D341Med (cell line): ENCODE measurements around the gene ATG101.
"Not testable (repeated sequence)": the region's sequence is repeated elsewhere in the genome, so short reads cannot be mapped to it uniquely, and the experiment has no call there.

Source experiments
- DNase-seq: peaks from one replicate; pipeline ENCODE4 v3.0.0; 2012; ENCODE audit warnings: low spot score

ATG101 gene

DNA sequence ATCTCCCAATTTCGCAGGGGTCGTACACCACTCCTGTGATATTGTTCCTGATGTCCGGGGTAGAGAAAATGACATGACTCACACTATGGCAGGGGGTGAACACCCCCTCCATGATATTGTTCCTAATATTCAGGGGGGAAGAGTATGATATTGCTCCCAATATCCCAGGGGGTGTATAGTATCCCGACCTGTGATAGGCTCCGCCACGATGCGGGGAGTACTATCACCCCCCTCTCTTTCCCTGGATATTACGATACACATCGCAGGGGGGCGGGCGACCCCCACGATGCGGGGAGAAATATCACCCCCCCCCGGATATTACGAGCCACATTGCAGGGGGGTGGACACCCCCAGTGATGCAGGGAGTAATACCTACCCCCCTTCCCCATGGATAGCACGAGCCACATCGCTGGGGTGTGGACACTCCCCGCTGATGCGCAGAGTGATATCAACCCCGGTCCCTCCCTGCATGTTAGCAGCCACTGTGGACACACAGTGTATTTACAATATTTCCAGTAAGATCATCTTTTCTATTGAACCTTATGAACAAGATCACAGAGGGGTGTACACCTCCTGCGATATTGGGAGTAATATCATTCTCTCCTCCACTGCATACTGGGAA lies 27.4 kb downstream of the ATG101 start:
- DNase-seq: no peak

DNA sequence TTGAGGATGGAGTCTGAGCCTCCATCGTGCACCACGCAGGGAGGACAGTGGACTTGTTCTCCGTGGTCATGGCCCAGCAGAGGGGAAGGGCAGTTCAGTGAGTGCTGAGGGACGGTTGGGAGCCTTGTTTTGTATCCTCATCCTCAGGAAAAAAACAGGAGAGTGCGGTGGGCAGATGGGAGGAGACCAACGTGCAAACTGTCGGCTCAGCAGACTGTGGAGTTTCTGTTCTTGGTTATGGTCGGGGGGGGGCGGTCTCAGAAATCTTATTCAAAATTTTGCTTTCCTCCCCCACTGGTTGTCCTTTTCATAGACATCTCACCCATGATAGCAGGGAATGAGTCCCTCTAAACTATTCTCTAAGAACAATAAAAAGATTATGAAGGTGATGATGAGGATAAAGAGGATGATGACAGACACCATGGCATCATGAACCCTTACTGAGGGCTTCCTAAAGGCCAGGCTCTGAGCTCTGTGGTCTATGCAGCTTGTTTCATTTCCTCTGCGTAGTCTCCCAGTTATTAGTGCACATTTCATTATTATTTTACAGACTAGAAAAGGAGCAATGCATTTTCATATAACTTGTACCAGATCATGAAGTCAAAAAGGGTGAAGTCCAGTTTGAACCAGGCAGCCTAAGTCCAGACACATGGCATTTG lies 34.8 kb downstream of the ATG101 start:
- not testable (repeated sequence) for DNase-seq

DNA sequence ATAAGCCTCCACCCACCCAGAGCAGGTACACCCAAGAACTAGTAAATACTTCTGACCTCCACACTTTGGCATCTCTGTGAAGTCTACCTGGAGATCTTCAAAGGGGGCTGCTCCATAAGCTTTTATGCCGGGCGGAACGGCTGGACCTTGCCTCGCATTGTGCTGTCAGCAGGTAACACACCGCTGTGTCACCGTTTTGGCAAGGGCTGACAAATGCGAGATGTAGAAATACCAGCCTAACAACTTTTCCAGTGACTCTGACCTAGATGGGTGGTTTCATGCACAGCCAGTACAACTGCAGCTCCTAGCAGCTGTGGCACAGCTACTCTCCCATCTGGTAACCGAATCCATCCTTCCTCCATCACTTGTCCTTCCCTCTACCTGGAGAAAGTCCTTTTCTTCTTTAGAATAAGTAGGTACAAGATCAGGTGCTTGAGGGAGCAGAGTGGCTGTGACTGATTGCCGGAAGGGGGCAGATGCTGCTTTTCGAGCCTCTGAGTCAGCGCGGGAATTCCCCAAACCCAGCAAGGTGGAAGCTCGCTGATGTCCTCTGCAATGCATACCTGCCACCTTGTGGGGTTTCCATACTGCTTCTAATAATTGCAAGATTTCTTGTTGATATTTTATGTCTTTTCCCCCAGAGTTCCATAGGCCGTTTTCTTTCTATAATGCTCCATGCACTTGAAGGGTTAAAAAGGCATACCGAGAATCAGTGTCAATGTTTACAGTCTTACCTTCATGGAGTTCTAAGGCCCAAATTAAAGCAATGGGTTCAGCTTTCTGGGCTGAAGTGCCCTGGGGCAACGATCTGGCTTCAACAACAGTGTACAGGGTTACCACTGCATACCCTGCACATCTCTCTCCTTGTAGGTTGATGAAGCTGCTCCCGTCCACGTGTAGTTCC lies 46.7 kb downstream of the ATG101 start:
- not testable (repeated sequence) for DNase-seq

DNA sequence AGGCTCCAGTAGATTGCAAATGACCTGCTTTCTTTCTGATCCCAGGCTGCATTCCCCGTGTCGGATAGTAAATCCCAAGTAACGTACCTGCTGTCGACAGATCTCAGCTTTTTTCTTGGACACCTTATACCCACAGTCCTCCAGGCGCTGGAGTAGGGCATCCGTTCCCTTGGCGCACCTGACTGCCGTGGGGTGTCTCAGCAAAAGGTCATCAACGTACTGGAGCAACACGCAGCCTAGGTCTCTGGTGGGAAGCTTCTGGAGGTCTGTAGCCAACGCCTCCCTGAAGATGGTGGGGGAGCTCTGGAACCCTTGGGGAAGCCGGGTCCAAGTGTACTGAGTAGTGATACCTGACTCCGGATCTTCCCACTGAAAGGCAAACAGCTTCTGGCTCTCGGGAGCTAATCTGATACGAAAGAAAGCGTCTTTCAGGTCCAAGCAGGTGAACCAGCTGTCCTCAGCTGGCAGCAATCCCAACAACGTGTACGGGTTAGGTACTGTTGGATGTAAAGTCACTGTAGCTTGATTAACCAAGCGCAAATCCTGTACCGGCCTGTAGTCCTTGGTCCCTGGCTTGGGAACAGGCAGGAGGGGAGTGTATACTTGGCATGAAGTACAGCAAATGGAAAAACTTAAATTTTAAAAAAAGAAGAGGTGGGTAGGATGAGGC lies 48.2 kb downstream of the ATG101 start:
- not testable (repeated sequence) for DNase-seq

DNA sequence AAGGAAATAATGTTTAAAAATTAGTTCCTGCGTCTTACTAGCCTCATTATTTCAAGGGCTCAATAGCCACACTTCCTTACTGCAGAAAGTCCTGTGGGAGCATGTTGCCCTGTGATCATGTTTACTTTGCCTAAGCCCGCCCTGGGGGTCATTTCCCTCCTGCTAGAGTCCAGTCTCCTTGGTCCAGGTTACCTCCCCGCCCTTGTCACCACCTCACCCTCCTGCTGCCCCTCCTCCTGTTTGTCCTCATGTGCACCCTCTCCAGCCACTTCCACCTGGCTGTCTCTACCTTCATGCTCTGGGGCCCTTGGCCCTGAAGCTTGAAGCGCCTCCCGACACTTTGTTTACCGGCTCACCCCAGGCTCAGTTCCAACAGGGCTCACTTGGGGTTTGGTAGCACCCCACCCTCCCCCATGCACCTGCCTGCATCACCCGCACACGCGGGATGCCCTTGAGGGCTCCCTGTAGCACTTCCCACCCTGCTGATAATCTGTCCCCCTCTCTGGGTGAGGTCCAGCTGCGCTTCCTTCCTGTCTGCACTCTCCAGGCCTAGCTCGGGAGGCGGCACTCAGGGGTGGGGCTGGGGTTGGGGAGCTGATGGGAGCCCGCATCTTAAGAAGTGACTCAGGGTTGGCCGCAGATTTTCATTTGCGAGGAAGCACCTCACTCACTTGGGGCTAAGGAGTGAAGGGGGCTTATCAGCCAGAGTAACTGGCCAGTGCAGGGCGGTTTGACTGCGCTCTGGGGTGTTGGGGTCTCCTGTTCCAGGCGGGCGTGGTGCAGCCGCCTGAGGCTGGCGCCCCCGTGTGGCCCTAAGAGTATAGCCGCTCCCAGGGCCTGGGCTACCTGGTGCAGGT lies 49.8 kb downstream of the ATG101 start:
- DNase-seq: peak; percentile 86

DNA sequence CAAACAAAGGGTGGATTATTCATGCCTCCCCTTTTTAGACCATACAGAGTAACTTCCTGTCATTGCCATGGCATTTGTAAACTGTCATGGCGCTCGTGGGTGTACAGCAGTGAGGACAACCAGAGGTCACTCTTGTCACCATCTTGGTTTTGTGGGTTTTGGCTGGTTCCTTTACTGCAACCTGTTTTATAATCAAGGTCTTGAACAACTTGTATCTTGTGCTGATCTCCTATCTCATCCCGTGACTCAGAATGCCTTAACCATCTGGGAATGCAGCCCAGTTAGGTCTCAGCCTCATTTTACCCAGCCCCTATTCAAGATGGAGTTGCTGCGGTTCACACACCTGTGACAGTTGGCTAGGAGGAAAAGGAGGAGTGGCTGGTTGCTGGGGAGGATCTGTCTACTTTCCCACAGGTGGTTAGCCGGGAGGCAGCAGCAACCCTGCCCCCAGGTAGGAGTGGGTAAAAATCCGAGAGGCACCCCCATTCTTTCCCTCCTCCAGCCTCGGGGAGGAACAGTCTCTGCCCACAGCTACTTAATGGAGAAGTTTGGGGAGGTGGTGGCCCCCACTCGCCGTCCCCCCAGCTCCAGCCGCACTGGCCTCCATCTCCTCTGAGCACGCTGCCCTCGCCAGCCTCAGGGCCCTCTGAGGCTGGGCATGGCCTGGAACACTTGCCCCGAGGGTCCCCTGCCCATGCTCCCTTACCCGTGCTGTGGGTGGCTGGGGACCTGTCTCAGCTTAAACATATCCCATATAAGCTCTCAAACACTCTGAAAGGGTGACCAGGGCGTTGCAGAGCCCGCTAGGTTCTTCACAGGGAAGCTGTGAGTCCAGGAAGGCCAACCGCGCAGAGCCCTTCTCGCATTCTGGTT lies 51.4 kb downstream of the ATG101 start:
- DNase-seq: no peak

DNA sequence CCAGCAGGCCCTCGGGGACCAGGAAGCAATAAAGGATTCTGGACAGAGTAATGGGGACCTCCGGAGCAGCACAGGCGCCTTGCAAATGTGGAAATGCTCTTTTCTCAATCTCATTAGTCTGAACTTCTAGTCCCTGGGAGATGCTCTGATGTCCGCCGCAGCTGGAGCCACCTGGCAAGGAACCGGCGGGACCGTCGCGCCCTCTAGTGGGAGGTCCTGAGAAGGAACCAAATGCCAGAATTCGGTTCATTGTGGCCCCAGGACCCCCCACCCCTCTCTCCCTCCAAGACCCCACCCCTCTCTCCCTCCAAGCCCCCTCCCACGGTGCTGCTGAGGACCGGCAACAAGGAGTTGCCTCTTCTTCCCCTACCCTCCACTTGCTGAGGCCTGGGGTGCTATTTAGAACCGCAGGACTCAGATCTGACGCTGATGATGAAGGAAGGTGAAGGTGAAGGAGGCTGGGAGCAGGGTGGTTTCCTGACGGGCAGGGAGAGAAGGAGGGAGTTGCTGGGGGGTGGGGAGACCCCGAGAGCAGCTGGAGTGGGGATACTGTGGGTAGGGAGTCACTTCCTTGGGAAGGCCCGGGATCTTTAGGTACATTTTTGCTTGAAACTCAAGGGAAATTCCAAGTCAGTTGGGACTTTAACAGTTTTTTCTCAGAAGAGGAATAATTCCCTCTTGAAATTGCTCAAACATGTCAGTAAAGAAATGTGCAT lies 52.2 kb downstream of the ATG101 start:
- peak; percentile 86 for DNase-seq

DNA sequence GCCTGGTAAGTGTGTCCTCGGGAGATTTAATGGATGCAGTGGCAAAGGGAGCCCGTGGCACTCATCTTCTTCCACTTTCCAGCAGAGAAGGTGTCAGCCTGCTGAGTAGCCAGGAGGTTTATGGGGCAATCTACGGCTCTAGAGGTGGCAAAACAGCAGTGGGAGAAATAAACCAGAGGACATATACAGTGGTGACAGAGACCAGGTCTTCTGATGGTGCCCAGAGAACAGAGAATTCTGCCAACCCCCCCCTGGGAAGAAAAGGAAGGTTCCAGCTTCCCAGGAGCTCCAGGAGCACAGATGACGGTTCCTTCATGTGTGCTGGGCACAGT lies 52.7 kb downstream of the ATG101 start:
- DNase-seq: no peak

DNA sequence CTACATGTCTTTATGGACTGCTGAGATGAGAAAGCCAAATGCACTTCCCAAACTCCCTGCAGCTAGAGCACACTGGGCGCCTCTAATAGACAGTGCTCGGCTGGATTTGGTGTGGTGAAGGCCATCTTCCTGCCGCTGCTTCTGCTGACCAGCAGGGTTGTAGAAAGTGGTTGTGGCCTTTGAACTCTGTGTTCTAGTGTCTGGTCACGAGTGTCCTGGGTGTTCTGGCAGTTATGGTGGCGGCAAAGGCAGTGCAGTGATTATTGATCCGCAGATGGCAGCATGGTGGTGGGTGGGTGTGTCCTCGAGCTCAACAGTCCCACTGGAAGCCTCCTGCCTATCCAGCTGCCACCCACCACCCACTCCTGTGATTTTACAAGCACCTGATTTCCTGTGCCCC lies 53.1 kb downstream of the ATG101 start:
- DNase-seq: peak; percentile 14

DNA sequence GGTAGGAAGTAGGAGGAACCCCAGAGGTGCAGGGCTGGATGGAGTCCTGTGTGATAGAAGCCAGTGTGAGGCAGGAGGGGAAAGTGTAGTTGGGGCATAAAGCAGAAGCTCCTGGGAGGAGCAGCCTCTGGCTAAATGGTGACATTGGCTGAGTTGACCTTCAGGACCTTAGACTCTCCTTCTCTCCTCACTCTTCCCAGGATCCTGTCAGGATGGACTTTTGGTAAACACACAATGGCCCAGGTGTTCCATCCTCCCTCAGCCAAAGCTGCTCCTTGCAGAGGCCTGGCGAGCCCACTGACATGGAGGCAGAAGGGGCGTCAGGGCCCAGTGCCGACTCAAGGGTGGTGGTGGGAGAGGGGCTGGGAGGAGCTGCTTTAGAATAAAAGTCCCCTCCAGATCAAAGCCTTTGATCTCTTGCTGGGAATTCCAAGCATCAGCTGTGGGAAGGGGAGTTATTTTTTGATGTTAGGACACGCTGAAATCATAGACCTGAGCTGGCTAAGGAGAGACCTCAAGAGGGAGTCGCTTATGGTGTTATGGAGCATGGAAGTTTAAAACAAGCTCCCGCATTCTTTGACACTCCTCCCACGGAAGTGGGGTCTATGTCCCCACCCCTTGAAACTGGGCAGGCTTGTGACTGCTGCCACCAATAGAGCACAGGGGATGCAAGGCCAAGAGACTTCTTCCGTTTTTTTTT lies 53.9 kb downstream of the ATG101 start:
- peak; percentile 26 for DNase-seq

DNA sequence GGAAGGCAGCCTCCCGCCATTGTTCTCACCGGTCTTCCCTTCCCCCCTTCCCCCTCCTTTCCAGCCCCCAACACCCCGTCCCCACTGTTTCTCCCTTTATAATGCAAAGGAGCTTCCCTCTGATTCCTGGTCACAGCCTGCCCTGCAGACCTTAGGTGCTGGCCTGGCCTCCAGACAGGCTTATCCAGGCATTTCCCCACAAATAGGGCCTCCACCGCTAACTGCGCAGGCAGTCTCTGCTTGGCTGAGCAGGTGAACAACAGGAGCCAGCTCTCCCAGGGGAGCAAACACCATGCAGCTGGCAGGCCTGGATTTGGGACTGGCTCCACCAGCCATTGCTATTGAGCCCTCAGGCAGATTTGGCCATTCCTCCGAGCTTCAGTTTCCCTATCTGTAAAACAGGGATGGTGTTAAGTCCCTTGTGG lies 55.7 kb downstream of the ATG101 start:
- DNase-seq: peak; percentile 35

DNA sequence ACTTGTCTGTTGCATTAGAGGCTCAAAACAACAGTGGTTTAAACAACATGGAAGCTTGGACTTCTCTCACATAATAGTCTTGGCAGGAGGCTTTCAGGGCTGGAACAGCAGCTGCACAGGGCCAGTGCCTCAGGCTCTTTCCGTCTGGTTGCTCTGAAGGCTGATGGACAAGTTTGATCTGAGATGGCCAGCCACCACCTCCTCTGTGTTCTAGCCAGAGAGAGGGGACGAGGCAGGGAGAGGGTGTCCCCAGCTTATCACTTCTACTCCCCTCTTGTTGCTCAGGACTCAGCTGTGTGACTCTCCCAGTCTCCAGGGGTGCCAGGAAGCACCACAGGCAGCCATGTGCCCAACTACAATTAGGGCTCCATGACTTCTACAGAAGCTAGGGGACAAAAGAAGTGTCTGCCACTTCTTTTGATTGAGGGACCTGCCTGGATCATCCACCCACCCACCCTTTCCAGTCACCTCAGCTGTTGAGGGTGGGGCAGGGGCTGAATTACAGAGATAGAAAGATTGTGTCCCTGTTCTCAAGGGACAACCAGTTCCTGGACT lies 56.3 kb downstream of the ATG101 start:
- DNase-seq: peak; percentile 19
